SK-N-SH (cell line): ENCODE measurements around the gene ROMO1. TPM values are rescaled to one million over a fixed set of nuclear protein-coding genes. Genes with fewer than 3 reads are reported as not detected.

ENCODE experiments used
- CTCF ChIA-PET: fragments of 300-600, 350-600 bp; formaldehyde crosslinking; extraction: SDS; loops from one replicate; lab custom pipeline; 2021; lab: Yijun Ruan, JAX
- POLR2A ChIA-PET: fragments of 350-600 bp; sonication (Branson Sonifier 250); formaldehyde crosslinking; extraction: SDS; loops from one replicate; lab custom pipeline; 2020; ENCODE audit warnings: antibody characterized with exemption, inconsistent platforms; lab: Yijun Ruan, JAX
- DNase-seq: peaks from one replicate; pipeline ENCODE4 v3.0.0; 2012
- H2AFZ ChIP-seq: fragments of 200-600 bp; sonication (generic); 2 replicates; pipeline ENCODE4 v1.8.1; 2016; ENCODE audit warnings: antibody characterized with exemption, mild to moderate bottlenecking, low read depth
- H3F3A ChIP-seq: fragments of 200-600 bp; sonication (generic); replicated peaks from 2 replicates; pipeline ENCODE3; 2016; ENCODE audit warnings: antibody characterized with exemption, mild to moderate bottlenecking; ENCODE audit not compliant: insufficient read depth
- H3K27ac ChIP-seq, 2 experiments: fragments of 200-500 bp in 1 of 2; fragments of 200-600 bp in 1 of 2; sonication (Bioruptor generic) in 1 of 2; sonication (generic), shearing (Covaris generic) in 1 of 2; 2 replicates each; pipeline versions ENCODE4 v1.5.1 to v1.6.1; 2014 to 2016; ENCODE audit warnings: low read depth in 2 of 2, inconsistent platforms in 1 of 2, low read length in 1 of 2, mild to moderate bottlenecking in 1 of 2, mixed read lengths in 1 of 2
- H3K27me3 ChIP-seq: fragments of 200-600 bp; sonication (generic), shearing (Covaris generic); 2 replicates; pipeline ENCODE4 v1.6.1; 2016; ENCODE audit warnings: mixed run types; ENCODE audit not compliant: insufficient read depth
- H3K36me3 ChIP-seq, 2 experiments: fragments of 200-500 bp in 1 of 2; fragments of 200-600 bp in 1 of 2; sonication (Bioruptor generic) in 1 of 2; sonication (generic) in 1 of 2; replicated peaks in 1 of 2; 2 replicates each; pipeline versions ENCODE3 to v1.5.1; 2014 to 2016; ENCODE audit warnings: low read length in 1 of 2, mild to moderate bottlenecking in 1 of 2; ENCODE audit not compliant: insufficient read depth in 2 of 2, control insufficient read depth in 1 of 2
- H3K4me1 ChIP-seq, 2 experiments: fragments of 200-500 bp in 1 of 2; fragments of 200-600 bp in 1 of 2; sonication (Bioruptor generic) in 1 of 2; sonication (generic), shearing (Covaris generic) in 1 of 2; 2 replicates each; pipeline versions ENCODE4 v1.5.1 to v1.6.1; 2014 to 2016; ENCODE audit warnings: low read depth in 1 of 2, low read length in 1 of 2, mixed run types in 1 of 2; ENCODE audit not compliant: insufficient read depth in 2 of 2, control insufficient read depth in 1 of 2
- H3K4me2 ChIP-seq: fragments of 200-600 bp; sonication (generic), shearing (Covaris generic); 2 replicates; pipeline ENCODE4 v1.6.1; 2017; ENCODE audit warnings: mixed run types
- H3K4me3 ChIP-seq, 2 experiments: fragments of 200-500 bp in 1 of 2; fragments of 200-600 bp in 1 of 2; sonication (Bioruptor generic) in 1 of 2; sonication (generic), shearing (Covaris generic) in 1 of 2; 2 replicates each; pipeline versions ENCODE4 v1.5.1 to v1.8.1; 2014 to 2016; ENCODE audit warnings: low read depth in 2 of 2, inconsistent platforms in 1 of 2, low read length in 1 of 2, mild to moderate bottlenecking in 1 of 2, mixed read lengths in 1 of 2, moderate library complexity in 1 of 2
- H3K79me2 ChIP-seq: fragments of 200-600 bp; sonication (generic); 2 replicates; pipeline ENCODE4 v1.8.1; 2017; ENCODE audit warnings: mild to moderate bottlenecking; ENCODE audit not compliant: insufficient read depth
- H3K9ac ChIP-seq: fragments of 200-600 bp; sonication (generic); 2 replicates; pipeline ENCODE4 v1.6.1; 2017; ENCODE audit warnings: mixed run types
- H3K9me2 ChIP-seq: fragments of 200-600 bp; sonication (generic); 2 replicates; pipeline ENCODE4 v1.6.1; 2017; ENCODE audit warnings: mixed run types
- H3K9me3 ChIP-seq: fragments of 200-600 bp; sonication (generic); 2 replicates; pipeline ENCODE4 v1.6.1; 2017; ENCODE audit warnings: mixed run types, mild to moderate bottlenecking, moderate library complexity
- H4K20me1 ChIP-seq: fragments of 200-600 bp; sonication (generic); 2 replicates; pipeline ENCODE4 v1.6.1; 2017; ENCODE audit warnings: mild to moderate bottlenecking, mixed run types; ENCODE audit not compliant: insufficient read depth
- CHD2 ChIP-seq: fragments of 150-350 bp; IDR thresholded peaks from 2 replicates; pipeline ENCODE4 v1.6.1; 2018; ENCODE audit warnings: low read length; ENCODE audit not compliant: partially characterized antibody
- EP300 ChIP-seq, 2 experiments: IDR thresholded peaks; 2 replicates each; pipeline versions ENCODE4 v1.4.0 to v1.6.1; 2012; ENCODE audit warnings: borderline replicate concordance in 1 of 2, low read depth in 1 of 2, low read length in 1 of 2
- FOXJ3 ChIP-seq: sonication (generic); formaldehyde crosslinking; IDR thresholded peaks from 2 replicates; pipeline ENCODE4 v1.5.1; 2020; ENCODE audit warnings: mild to moderate bottlenecking, missing genetic modification reagents
- GABPA ChIP-seq: IDR thresholded peaks from 2 replicates; pipeline ENCODE4 v1.4.0; 2012; ENCODE audit warnings: low read depth, mild to moderate bottlenecking
- JUND ChIP-seq: IDR thresholded peaks from 2 replicates; pipeline ENCODE4 v1.4.0; 2012
- PBX3 ChIP-seq: IDR thresholded peaks from 2 replicates; pipeline ENCODE4; 2012
- POLR2AphosphoS5 ChIP-seq: IDR thresholded peaks from 2 replicates; pipeline ENCODE4 v1.6.1; 2012; ENCODE audit warnings: low read depth, low read length
- TCF12 ChIP-seq: IDR thresholded peaks from 2 replicates; pipeline ENCODE4 v1.4.0; 2012
- TEAD4 ChIP-seq: IDR thresholded peaks from 2 replicates; pipeline ENCODE4 v1.4.0; 2012; ENCODE audit warnings: mild to moderate bottlenecking, borderline replicate concordance; ENCODE audit not compliant: insufficient read depth
- YY1 ChIP-seq: IDR thresholded peaks from 2 replicates; pipeline ENCODE4 v1.4.0; 2012; ENCODE audit warnings: low read depth, mild to moderate bottlenecking
- WGBS: methylation state at CpG from one replicate; pipeline ENCODE4 v1.1.6; 2017; ENCODE audit warnings: low lambda C conversion rate; 5-methylcytosine and 5-hydroxymethylcytosine counted together
- polyA plus RNA-seq, 3 experiments: library from polyadenylated mRNA; depleted of rRNA; stranded (reverse); fragments of >200 nt; gene quantifications; 2 replicates each; pipeline ENCODE4 v1.2.3, GENCODE V29; 2012

ROMO1 gene
- polyA plus RNA-seq, 1 of the 3 experiments (the other 2 are of a cell fraction) = 1,273 TPM

GRCh38 chr20:35697696-35698297 is 1.4 kb upstream of the ROMO1 start:
- H3K36me3 ChIP-seq = peaks cover 24 to 59% of the 10 kb centered on the region in 2 experiments
- H3K9me3 ChIP-seq = no peaks in the 10 kb centered on the region
- TF ChIP-seq PBX3 = no peak
- no peak for TF ChIP-seq EP300 (IDR thresholded peaks at IDR 0.05; ENCODE audit: borderline replicate concordance in 1 of 2, low read depth in 1 of 2, low read length in 1 of 2)
- no peak for TF ChIP-seq CHD2
- no peak for TF ChIP-seq YY1
- H3F3A ChIP-seq = peaks cover 30% of the 10 kb centered on the region
- peak overlapping the region in 1 of 2 experiments; percentile 89; a peak in 1 of 4 replicates for H3K27ac ChIP-seq
- peaks cover 55% of the 10 kb centered on the region; the same call in 1 of the 2 replicates for H3K79me2 ChIP-seq
- peaks cover 7% of the 10 kb centered on the region; the same call in 1 of the 2 replicates for H4K20me1 ChIP-seq
- H3K4me1 ChIP-seq = peaks cover 0 to 16% of the 10 kb centered on the region in 2 experiments; a peak in 3 of 4 replicates
- peak overlapping the region; percentile 97; the same call in 1 of the 2 replicates for H2AFZ ChIP-seq
- H3K27me3 ChIP-seq = no peaks in the 10 kb centered on the region
- H3K9me2 ChIP-seq = no peaks in the 10 kb centered on the region
- peak overlapping the region; percentile 95 for H3K9ac ChIP-seq
- CTCF ChIA-PET = interaction anchor here (1.0 to 4.7 kb wide), 2 partner anchors 14 to 186 kb away, joined by 3 to 18 read pairs; no protein-coding TSS in a partner anchor
- POLR2A ChIA-PET = no interaction called here
- DNase-seq = no peak
- peak overlapping the region; percentile 82 to 90 for H3K4me3 ChIP-seq
- peak overlapping the region; percentile 92 for H3K4me2 ChIP-seq
- 67% methylated on average over 9 of the region's 9 CpGs for WGBS

GRCh38 chr20:35698298-35699126 is 693 bp upstream of the ROMO1 start:
- Histone ChIP-seq H4K20me1 (peaks cover 11% of the 10 kb centered on the region), H3K9me2 (no peaks in the 10 kb centered on the region), H3K4me3 (peak overlapping the region; percentile 82 to 90), H3K4me2 (peak overlapping the region; percentile 92), H3K27ac (peak overlapping the region; percentile 88 to 89), H3K9me3 (no peaks in the 10 kb centered on the region), H3K36me3 (peaks cover 31 to 63% of the 10 kb centered on the region in 2 experiments), H3F3A (peaks cover 38% of the 10 kb centered on the region), H3K27me3 (no peaks in the 10 kb centered on the region), H2AFZ (peak overlapping the region; percentile 97), H3K79me2 (peaks cover 59% of the 10 kb centered on the region; the same call in 1 of the 2 replicates), H3K9ac (peak overlapping the region; percentile 95), H3K4me1 (peaks cover 0 to 16% of the 10 kb centered on the region in 2 experiments; a peak in 3 of 4 replicates)
- ChIA-PET CTCF (interaction anchor here (1.0 to 4.7 kb wide), 4 partner anchors 13 to 187 kb away, joined by 3 to 18 read pairs (median 8); partner anchors contain the start of genes CPNE1 and RBM12), POLR2A (interaction anchor here (0.6 to 2.1 kb wide), 3 partner anchors 44 to 82 kb away, joined by 3 to 17 read pairs (median 5); partner anchors contain the start of gene RBM39)
- 15% methylated on average over 23 of the region's 37 CpGs for WGBS
- TF ChIP-seq JUND (no peak), POLR2AphosphoS5 (no peak), FOXJ3 (CRISPR knock-in tag) (no peak), TCF12 (no peak), TEAD4 (no peak), GABPA (0 out of 2 replicates have a peak, but pooled peaks have one; percentile 9)
- peak; percentile 57 for DNase-seq
